NCI-H146 (cell line): ENCODE measurements around the gene CASS4.
A peak's percentile ranks its signal among the peaks of the same experiment; 100 is the strongest.

Experiments
- DNase-seq: peaks from one replicate; lab custom pipeline; 2025; lab: John Stamatoyannopoulos, UW

CASS4 gene

DNA sequence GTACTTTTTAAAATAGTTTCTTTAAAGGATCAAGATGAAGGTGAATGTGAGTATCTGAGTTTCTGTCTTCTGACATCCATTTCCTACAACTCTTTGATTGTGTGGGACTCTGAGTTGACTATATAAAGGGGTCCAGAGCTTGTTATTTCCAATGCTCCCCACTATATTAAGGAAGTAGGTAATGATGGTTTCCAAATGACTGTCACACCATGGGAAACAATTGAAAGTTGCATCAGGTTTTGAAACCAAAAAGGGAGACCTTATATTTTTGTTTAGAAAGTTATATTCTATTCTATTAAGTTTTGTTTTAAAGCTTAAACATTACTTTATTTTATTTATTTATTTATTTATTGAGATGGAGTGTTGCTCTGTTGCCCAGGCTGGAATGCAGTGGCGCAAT lies 11.2 kb downstream of the CASS4 start:
- no peak for DNase-seq

DNA sequence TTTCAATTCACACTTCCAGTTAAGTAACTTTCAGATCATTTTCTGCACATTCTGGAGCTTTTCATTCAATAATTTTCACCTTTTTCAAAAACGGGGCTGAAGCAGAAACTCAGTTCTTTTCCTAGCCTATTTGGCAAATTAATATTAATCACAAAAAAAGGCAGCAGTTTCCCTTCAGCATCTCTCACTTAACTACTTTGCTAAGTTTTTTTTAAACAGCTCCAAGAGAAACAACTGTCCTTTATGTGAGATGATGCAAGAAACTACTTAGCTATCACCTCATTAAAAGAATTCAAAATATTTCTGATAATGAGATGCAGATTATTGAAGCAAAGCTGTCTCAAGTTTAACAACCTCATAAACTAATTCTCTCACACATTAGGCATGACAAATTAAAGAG lies 11.8 kb downstream of the CASS4 start:
- no peak for DNase-seq

DNA sequence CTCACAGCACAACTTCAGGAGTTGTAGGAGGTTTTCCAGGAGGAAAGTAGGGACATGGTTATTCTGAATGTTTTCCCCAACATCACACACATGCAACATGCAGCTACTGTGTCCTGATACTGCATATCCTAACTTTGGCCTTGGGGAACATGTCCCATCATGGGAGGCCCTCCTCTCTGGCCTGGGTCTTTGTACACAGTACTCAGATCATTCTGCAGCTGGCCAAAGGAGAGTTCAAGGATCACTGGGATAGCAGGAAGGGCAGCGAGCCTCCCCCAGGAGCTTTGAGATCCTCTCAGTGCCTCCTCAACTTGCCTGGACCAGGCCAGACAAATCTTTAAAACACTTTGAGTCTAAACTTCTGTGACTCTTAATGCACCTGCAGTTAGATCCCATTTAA lies 12.9 kb downstream of the CASS4 start:
- DNase-seq: no peak

DNA sequence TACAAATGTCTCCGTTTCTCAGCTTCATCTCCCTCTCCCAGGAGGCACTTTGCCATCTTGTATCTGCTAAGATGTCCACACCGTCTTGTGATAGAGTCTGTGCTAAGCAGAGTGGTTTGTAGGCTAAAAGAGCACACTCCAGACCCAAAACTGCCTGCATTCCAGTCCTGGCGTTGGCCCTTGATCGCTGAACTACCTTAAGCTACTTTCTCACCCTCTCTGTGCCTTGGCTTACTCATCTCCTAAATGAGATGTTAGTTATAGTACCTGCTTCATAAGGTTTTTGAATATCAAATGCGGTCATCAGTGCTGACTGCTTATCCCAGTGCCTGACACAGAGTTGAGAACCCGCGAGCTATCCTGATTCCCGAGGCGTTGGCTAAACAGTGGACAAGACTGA lies 14.0 kb downstream of the CASS4 start:
- no peak for DNase-seq

DNA sequence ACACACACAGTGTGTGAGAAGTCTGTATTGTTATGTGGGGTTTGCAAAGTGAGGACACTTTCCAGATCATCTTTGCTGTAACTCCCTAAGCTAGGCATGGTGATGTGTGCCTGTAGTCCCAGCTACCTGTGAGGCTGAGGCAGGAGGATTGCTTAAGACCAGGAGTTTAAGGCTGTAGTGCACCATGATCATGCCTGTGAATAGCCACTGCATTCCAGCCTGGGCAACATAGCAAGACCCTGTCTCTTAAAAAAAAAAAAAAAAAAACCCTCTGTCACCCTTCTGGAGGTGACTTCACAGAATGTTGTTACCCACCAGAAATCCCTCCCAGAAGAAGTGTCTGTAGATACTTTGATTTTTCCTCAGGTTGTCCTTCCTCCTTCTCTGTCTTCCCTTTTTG lies 14.9 kb downstream of the CASS4 start:
- no peak for DNase-seq

DNA sequence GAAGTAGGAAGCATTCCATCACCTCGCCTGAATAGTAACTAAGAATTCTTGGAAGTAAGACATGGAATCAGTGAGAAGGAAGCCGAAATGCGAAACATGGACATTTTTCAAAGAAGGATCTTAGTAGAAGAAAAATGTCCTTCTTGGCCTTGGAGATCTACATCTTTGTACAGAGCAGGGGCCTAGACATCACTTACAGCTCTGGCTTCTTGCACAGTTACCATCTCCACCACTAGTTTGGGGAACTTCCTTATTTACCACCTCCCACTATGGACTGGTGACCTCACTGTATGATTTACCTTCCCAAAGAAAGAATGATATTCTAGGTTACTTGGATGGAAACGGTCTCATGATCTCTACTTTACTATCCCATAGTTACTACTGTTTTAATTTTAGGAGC lies 15.7 kb downstream of the CASS4 start:
- no peak for DNase-seq

DNA sequence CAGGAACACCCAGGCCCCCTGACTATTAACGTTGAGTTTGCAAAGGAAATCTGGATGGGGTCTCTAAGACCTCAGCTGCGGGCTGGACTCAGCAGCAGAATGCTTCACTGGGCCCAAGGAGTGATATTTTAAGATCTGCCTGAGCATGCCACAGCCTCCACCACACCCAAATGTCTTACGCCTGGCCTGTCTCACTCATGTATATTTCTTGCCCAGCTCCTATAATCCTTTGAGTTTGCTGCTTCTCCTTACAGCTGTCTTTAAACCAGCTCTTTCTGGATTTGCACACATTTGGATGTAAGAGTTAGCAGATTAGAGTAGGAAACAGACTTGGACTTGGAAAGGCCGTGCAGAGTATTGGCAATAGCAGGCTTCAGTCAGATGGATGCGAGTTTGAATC lies 16.4 kb downstream of the CASS4 start:
- DNase-seq: no peak

DNA sequence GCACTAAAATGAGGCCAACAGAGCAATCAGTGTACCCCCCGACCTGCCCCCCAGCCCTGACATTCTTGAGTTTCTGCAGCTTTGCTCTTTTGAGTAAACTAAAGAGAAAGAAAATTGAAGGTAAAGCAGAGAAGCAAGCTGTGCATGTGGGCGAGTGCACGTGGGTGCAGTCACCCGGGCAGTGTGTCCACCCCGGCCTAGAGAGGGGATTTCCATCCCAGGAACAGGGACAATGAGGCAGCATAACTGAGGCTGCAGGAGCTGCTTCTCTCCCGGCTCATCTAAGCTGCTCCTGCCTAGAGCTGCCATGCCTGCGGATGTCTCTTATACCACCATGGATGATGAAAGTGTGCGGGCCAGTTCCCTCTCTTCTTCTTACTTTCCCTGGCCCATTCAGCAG lies 16.8 kb downstream of the CASS4 start:
- DNase-seq: no peak

DNA sequence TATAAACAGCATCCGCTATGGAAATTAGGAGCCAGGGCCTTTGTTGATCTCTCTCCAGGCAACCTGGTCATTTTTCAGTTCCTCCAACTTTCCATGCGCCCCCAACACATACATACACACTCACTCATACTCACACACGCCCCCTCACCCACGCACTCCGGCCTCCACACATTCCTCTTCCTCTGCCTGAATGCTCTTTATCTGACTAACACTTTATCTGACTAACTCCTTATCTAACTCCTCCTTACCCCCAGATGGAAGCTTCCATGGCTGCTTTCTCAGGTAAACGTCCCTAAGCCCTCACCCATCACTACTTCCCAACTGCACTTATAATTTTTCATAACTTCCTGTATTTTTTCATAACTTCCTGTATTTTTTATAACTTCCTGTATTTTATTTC lies 17.4 kb downstream of the CASS4 start:
- no peak for DNase-seq

DNA sequence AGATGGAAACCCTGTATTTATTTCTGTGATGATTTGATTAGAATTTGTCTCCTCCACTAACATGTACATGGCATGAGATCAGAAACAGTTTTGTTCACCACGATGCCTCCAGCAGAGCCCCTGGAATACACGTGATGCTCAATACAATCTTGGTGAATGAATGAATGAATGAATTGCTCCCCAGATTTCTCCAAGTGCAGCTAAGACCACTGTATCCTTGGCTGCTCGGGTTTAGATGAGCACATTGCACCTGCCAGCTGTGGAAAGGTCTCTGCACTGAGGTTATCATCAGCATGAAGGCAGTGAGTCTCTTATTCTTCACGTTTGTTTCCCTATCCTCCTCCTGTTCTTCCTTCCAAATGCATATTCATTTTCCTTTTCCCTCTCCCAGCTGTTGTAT lies 17.9 kb downstream of the CASS4 start:
- no peak for DNase-seq

DNA sequence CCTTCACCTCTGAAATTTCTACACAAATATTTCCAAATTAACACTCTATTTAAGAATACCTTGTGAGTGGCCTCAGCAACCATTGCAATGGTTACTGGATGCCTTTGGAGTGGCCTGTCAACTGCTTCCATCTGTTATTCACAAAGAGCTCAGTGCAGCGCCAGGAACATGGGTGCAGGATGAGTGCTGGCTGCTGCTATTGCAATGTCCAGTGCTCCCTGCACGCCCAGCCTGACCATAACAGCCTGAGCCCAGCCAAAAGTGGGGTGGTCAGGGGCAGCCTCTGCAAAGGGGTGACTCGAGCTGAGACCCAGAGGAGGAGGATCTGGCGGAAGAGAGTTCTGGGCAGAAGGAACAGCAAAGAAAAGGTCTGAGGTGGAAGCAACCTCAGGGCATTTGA lies 18.4 kb downstream of the CASS4 start:
- no peak for DNase-seq

DNA sequence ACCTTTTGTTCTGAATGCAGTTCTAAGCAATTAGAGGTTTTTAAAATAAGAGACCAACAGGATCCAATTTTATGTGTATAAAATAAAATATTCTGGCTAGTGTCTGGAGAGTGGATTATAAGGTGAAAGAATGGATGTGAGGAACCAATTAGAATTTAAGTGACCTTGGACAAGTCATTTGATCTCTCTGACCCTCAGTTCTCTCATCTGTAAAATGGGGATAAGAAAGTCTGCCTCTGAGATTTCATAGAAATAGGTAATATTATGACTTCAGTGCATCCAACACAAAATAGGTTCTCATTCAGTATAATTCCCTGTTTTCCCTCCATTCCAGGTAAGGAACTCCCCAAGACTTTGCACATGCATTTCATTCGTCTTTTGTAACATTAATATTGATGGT lies 18.9 kb downstream of the CASS4 start:
- no peak for DNase-seq

DNA sequence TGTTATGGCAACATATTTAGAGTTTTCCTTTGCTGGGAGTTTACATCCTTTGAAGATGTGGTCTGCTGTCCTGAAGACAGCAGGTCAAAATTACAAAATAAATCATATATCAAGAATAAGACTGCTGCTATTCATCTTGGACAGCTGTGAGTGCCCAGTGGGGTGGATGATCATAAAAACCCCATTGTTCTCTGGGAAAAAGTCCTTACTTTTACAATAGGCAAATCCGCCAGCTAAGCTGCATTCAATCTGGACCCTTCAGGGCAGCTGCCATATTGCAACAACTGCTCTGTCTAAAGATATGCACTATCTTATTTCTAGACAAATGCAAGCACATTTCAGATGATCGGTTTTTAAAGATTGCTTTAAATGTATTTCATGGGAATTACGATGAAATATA lies 19.4 kb downstream of the CASS4 start:
- no peak for DNase-seq

DNA sequence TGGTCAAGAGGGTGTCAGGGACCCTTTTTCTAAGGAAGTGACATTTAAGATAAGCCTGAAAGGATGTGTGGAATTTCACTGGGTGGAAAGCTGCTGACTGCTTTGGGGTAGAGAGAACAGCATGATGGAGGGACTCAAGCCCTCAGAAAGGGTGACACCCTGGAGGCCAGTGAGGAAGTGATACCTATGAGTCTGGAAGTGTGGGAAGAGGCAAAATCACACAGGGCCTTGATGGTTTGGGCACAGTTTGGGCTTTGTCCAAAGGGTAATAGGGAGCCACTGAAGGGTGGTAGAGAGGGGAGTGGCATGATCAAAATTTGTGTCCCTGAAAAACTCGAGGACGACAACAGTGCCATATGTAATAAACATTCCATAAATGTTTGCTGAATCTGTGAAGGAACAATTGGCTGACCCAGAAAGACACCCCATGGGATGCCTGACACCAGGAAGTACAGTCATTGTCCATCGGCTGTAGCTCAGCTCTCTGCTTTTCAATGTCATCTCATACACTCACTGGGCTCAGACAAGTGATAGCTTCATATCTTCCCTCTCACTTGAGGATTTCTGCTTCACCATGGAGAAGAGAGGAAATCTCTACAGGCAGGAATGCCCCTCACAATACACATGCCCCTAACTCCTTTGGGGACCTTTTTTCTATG lies 21.3 kb downstream of the CASS4 start:
- no peak for DNase-seq

DNA sequence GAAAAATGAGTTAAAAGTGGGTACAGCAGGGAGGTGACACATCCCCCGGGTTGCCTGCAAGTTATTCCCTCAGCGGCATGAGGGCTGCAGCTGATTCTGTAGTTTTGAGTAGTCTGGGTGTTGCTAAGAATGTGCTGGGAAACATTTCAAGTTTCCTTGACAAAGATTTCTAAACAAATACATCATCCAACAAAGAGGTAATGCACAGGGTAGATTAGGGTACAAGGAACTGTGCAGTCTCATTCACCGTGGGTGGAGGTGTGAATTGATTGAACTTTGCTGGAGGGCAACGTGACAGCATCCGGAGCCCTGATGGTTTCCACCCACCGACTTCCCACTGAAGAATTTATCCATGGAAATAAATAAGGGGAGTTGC lies 21.8 kb downstream of the CASS4 start:
- DNase-seq: no peak

DNA sequence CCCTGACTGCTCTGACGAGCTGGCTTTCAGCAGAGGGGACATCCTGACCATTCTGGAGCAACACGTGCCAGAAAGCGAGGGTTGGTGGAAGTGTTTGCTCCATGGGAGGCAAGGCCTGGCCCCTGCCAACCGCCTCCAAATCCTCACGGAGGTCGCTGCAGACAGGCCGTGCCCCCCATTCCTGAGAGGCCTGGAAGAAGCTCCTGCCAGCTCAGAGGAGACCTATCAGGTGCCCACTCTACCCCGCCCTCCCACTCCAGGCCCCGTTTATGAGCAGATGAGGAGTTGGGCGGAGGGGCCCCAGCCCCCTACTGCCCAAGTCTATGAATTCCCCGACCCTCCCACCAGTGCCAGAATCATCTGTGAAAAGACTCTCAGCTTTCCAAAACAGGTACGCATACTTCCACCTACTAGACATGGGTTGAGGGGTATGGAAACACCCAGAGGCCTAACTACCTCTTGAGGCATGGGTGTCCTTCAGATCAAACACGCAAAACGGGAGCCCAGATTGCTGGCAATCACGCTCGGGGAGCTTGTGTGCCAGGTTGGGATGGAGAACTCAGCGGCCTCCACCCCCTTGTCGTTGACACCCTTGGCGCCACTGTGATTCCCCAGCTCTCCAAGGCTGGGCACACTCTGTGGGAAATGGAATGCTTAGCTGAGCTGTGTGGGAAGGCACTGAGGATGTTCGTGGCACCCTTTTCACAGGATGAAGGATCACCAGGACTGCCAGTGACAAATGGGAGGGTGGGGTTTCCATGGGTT lies 25.3 kb downstream of the CASS4 start:
- no peak for DNase-seq

DNA sequence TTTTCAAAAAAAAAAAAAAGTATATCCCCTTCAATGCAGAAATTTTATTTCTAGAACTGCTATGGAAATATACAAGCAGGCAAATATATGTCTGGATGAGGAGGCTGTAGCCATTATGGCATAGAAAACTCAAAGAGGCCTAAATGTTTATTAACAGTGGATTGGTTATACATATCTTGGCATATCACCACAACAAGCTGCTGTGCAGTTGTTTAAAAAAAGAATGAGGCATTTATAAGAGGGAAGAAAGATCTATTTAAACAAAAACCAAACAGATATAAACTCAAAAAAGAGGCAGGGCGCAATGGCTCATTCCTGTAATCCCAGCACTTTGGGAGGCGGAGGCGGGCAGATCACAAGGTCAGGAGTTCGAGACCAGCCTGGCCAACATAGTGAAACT lies 26.2 kb downstream of the CASS4 start:
- no peak for DNase-seq

DNA sequence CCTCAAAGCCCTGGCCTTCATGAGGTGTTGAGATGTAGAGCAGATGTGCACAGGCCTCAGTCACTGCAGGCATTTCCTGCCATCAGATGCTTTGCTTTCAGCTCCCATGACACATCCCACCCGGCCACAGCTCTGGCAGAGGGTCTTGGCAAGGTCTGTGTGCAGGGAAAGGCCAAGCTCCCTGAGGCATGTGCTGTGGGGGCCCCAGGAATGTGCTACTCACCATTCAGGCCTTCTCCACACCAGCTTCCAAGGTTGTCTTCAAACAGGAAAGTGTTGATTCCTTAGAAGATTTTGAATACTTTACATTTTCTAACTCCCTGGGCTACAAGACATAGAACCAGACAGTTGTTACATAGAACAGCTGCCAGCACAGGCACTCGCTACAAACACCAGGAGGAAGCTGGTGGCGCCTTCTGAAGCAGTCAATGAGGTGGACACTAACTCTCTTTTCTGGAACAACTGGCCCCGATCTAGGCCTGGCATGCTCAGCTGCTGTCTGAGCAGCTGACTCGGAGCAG lies 27.8 kb downstream of the CASS4 start:
- no peak for DNase-seq

DNA sequence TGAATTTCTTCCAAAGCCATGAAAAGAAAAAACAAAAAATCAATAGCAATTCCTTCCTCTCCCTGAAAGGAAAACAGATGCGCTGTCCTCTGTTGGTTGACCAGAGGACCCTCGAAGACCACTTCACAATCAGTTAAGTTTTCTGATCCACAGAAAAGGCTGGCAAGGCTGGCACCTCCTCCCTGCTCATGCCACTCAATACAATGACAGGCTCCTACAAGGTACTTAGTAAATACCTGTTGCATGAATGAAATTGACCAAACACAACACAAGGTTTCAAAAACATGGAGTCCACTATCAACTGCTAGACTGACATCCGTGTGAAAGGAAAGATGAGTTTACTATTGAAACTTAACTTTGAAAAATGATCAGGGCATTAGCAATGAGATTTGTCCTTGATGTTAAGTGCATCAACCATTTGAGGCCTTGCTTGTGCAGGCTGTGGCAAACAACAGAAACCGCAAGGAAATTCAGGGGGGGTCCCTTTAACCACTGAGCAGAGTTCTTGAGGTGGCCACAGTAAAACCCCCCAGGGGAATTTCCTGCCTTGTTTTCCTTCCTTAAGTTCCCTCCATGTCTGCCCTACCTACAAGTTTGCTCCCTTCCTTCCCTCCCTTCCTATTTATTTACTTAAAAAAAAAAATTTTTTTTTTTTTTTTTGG lies 28.4 kb downstream of the CASS4 start:
- no peak for DNase-seq

DNA sequence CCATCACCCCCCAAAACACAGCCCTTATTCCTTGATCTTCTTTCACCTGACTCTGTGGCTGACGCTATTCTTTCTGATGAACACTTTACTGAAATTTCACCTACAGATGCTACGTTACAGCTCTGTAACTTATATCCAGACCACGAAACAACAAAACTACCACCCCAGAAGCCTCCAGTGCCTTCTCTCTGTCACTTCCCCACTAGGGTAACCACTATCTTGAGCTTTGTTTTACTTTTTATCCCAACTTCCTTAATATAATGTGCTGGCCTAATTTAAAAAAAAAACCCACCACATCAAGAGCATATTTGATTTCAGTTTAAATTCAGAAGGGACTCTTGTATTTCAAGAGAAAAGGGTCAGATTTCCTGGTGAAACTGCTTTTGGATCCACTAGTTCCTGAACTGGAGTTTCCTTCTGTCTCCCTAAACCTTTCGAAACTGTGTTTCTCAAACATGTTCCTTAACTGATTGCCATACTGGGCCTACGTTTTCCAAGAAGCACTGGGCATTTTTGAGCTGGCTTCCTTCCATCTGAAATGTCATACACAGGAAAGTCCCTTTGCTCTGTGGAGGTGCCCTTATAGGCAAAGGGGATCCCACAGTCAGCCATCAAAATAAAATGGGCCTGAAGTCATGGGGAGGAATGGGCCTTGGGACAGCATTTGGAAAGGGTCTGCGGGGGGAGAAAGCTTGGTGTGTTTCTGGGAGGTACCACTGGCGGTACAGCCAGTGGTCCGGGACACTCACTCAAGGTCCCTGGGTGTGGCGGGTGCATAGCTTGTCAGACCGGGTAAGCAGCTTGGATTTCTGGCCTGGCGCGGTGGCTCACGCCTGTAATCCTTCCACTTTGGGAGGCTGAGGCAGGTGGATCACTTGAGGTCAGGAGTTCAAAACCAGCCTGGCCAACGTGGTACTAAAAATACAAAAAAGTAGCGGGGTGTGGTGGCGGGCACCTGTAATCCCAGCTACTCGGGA lies 30.6 kb downstream of the CASS4 start:
- DNase-seq: no peak

DNA sequence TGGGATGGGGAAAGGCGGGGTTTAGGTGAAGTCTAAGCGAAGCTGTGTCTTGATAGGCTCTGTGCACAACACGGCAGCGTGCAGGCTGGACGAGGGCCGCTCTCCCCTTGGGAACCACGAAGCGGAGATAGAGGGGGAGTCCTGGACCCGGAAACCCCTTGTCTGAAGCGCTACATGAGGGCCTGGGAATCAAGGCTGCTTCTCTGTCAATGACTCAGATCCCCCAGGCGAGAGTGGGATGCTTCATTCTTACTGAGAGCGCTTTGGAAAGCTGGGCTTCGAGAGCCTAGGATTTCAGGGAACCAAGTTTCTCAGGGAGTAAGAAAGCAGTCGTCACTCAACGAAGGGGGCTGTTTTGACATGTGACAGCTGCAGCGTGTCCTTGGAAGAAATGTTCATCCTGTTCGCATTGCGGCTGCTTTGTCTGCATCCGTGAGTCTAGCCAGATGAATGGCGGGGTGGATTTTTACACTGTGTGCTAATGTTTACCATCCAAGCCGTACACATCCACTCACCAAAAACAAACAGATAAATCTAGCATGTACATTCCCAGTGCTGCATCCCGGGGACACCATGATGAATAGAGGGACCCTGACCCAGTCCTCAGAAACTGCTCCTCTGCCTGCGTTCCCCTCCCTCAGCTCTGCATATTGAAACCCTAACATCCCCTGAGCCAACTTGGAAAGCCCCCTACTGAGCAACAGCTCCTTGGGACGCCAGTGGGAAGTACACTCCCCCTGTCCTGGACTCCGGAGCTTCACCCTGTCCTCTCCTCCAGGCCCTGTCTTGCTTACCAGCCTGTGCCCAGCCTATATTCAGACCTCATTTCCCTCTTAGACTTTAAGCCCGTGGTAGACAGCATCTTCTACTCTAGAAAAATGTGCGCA lies 31.8 kb downstream of the CASS4 start:
- peak; percentile 42 for DNase-seq
